ENCODE measurements around the gene TMEM163.

The TMEM163 gene

DNA sequence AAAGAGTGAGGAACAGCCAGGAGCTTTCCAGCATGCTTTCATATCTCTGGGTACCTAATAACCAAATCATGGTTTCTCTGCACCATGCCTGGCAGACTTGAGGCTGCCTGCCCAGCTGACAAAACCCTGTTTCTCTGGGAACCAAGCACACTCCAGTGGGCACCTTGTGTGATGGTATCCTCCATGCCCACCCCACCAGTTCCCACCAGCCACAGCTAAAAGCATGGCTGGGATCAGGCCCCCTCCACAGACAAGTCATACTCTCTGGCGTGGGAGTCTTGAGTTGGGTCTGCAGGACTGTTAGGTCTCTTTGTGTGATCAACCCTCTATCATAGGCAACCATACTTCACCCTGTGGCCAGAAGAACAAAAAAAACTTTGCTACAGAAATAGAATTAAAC, 56.0 kb downstream of the TMEM163 start:
- TF ChIP-seq, protein P1, sequence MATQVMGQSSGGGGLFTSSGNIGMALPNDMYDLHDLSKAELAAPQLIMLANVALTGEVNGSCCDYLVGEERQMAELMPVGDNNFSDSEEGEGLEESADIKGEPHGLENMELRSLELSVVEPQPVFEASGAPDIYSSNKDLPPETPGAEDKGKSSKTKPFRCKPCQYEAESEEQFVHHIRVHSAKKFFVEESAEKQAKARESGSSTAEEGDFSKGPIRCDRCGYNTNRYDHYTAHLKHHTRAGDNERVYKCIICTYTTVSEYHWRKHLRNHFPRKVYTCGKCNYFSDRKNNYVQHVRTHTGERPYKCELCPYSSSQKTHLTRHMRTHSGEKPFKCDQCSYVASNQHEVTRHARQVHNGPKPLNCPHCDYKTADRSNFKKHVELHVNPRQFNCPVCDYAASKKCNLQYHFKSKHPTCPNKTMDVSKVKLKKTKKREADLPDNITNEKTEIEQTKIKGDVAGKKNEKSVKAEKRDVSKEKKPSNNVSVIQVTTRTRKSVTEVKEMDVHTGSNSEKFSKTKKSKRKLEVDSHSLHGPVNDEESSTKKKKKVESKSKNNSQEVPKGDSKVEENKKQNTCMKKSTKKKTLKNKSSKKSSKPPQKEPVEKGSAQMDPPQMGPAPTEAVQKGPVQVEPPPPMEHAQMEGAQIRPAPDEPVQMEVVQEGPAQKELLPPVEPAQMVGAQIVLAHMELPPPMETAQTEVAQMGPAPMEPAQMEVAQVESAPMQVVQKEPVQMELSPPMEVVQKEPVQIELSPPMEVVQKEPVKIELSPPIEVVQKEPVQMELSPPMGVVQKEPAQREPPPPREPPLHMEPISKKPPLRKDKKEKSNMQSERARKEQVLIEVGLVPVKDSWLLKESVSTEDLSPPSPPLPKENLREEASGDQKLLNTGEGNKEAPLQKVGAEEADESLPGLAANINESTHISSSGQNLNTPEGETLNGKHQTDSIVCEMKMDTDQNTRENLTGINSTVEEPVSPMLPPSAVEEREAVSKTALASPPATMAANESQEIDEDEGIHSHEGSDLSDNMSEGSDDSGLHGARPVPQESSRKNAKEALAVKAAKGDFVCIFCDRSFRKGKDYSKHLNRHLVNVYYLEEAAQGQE (IDR thresholded peaks at IDR 0.05; ENCODE audit: low read depth): no peak
- TF ChIP-seq FOXM1 (IDR thresholded peaks at IDR 0.05; ENCODE audit: borderline replicate concordance, low read depth) (no peak), TEAD4 (IDR thresholded peaks at IDR 0.05) (no peak), NFIC (IDR thresholded peaks at IDR 0.05) (no peak), TCF12 (IDR thresholded peaks at IDR 0.05; ENCODE audit: low read depth) (no peak), CREB1 (IDR thresholded peaks at IDR 0.05; ENCODE audit: low read depth) (no peak), TAF1 (IDR thresholded peaks at IDR 0.05; ENCODE audit: low read depth) (no peak), EGR1 (IDR thresholded peaks at IDR 0.05) (no peak), ZBTB7A (IDR thresholded peaks at IDR 0.05; ENCODE audit: low read depth) (no peak), EP300 (IDR thresholded peaks at IDR 0.05; ENCODE audit: borderline replicate concordance) (no peak), CEBPB (IDR thresholded peaks at IDR 0.05) (no peak), RAD21 (IDR thresholded peaks at IDR 0.05; ENCODE audit: low read depth) (no peak)
- TF ChIP-seq, protein P2, sequence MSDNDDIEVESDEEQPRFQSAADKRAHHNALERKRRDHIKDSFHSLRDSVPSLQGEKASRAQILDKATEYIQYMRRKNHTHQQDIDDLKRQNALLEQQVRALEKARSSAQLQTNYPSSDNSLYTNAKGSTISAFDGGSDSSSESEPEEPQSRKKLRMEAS (IDR thresholded peaks at IDR 0.05): no peak
- TF ChIP-seq, protein P3, sequence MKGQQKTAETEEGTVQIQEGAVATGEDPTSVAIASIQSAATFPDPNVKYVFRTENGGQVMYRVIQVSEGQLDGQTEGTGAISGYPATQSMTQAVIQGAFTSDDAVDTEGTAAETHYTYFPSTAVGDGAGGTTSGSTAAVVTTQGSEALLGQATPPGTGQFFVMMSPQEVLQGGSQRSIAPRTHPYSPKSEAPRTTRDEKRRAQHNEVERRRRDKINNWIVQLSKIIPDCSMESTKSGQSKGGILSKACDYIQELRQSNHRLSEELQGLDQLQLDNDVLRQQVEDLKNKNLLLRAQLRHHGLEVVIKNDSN (IDR thresholded peaks at IDR 0.05): no peak

DNA sequence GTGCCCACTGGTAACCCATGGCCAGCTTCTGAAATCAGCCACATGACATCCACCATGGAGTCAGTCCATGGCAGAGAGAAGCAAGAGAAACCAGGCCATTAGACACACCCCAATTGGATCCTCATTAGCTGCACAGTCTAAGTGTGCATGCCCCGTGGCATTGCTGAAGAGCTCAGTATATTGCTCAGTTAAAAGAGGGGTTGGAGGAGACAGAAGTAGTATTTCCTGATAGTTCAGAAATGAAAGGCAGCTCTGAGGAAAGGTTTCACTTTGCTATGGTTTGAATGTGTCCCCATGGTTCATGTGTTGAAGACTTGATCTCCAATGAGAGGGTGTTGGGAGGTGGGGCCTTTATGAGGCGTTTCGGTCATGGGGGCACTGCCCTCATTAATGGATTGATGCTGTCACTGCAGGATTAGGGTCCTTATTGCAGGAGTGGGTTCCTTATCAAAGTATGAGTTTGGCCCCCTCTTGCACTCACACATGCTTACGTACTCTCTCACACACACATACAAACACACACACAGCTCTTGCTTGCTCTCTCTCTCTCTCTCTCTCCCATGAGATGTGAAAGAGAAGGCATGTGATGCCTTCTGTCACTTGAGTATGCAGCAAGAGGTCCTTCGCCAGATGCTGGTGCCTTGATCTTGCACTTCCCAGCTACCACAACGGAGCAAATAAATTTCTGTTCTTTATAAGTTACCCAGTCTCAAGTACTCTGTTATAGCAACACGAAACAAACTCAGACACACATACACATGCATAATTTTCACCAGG, 58.0 kb downstream of the TMEM163 start:
- TF ChIP-seq, protein P3 (IDR thresholded peaks at IDR 0.05): no peak
- TF ChIP-seq NFIC (IDR thresholded peaks at IDR 0.05): no peak
- no peak for TF ChIP-seq YY1 (IDR thresholded peaks at IDR 0.05; ENCODE audit: low read depth)
- TF ChIP-seq CEBPB (IDR thresholded peaks at IDR 0.05): no peak
- TF ChIP-seq, protein P1 (IDR thresholded peaks at IDR 0.05; ENCODE audit: low read depth): no peak
- no peak for TF ChIP-seq TCF12 (IDR thresholded peaks at IDR 0.05; ENCODE audit: low read depth)
- no peak for TF ChIP-seq TEAD4 (IDR thresholded peaks at IDR 0.05)
- TF ChIP-seq EGR1 (IDR thresholded peaks at IDR 0.05): no peak
- no peak for TF ChIP-seq CREB1 (IDR thresholded peaks at IDR 0.05; ENCODE audit: low read depth)
- TF ChIP-seq TAF1 (IDR thresholded peaks at IDR 0.05; ENCODE audit: low read depth): no peak
- no peak for TF ChIP-seq EP300 (IDR thresholded peaks at IDR 0.05; ENCODE audit: borderline replicate concordance)
- TF ChIP-seq FOXM1 (IDR thresholded peaks at IDR 0.05; ENCODE audit: borderline replicate concordance, low read depth): no peak
- no peak for TF ChIP-seq RAD21 (IDR thresholded peaks at IDR 0.05; ENCODE audit: low read depth)
- TF ChIP-seq, protein P2 (IDR thresholded peaks at IDR 0.05): no peak
- TF ChIP-seq ZBTB7A (IDR thresholded peaks at IDR 0.05; ENCODE audit: low read depth): no peak

DNA sequence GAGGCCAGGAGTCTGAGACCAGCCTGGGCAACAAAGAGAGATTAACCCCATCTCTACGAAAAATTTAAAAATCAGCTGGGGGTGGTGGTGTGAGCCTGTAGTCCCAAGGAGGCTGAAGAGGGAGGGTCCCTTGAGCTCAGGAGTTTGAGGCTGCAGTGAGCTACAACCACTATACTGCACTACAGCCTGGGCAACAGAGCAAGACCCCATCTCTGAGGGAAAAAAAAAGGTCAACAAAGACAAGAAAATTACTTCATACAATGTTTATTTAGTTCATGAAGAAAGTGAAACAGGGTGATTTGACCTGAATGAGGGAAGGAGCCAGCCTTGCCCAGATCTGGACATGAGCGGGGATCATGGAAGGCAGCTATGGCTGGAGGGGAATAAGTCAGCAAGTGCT, 59.1 kb downstream of the TMEM163 start:
- no peak for TF ChIP-seq CEBPB (IDR thresholded peaks at IDR 0.05)
- TF ChIP-seq TCF12 (IDR thresholded peaks at IDR 0.05; ENCODE audit: low read depth): no peak
- no peak for TF ChIP-seq FOXM1 (IDR thresholded peaks at IDR 0.05; ENCODE audit: borderline replicate concordance, low read depth)
- TF ChIP-seq, protein P1 (IDR thresholded peaks at IDR 0.05; ENCODE audit: low read depth): no peak
- no peak for TF ChIP-seq ZBTB7A (IDR thresholded peaks at IDR 0.05; ENCODE audit: low read depth)
- no peak for TF ChIP-seq RAD21 (IDR thresholded peaks at IDR 0.05; ENCODE audit: low read depth)
- TF ChIP-seq EP300 (IDR thresholded peaks at IDR 0.05; ENCODE audit: borderline replicate concordance): no peak
- TF ChIP-seq YY1 (IDR thresholded peaks at IDR 0.05; ENCODE audit: low read depth): no peak

DNA sequence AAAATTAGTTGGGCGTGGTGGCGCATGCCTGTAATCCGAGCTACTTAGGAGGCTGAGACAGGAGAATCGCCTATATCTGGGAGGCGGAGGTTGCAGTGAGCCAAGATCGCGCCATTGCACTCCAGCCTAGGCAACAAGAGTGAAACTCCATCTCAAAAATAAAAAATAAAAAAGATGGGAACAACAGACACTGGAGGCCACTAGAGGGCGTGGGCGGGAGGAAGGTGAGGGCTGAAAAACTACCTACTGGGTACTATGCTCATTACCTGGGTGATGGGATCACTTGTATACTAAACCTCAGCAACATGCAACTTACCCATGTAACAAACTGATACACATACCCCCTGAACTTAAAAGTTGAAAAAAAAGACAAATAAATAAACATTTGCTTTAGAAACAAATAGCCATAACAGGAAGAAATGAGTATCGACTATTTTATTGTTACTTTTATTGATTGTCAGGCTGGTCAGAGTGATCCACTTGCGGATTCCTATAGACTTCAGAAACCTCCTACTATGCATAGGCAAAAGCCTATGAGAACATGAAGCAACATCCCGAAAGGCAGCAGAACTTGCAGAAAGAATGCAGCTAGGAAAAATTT, 61.0 kb downstream of the TMEM163 start:
- TF ChIP-seq RAD21 (IDR thresholded peaks at IDR 0.05; ENCODE audit: low read depth) (peak; percentile 57), EP300 (IDR thresholded peaks at IDR 0.05; ENCODE audit: borderline replicate concordance) (no peak)
